ENCODE results near the gene RPN1.
A peak's percentile ranks its signal among the peaks of the same experiment; 100 is the strongest.

Gene RPN1

DNA sequence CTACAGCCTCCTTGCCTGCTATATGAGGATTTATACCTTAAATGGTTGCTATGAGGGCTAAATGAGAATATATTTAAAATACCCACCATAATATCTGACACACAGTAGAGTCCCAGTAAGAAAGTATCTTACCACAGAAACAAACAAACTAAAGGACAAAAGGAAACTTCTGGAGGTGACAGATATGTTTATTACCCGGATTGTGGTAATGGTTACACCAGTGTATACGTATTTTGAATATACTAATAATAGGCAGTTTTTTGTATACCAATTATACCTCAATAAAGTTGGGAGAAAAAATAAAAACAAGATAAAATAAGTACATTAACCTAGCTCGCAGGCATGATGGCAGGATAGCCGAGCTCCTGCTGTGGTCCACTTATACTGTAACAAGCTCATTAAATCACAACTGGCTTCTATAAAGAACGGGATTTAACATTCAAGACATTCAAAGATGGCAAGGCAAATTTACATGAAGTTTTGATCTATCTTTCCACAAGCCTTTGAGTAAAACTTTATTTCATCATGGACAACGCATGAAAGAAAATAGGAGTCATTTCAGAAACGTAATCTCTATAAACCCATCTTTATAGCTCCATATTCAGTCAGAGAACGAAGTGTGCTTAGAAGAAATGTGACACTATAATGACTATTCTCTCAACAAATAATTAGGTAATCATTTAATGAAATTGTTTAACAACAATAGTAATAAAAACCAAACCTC is 1.5 kb downstream of the RPN1 start:
- no peak for DNase-seq

DNA sequence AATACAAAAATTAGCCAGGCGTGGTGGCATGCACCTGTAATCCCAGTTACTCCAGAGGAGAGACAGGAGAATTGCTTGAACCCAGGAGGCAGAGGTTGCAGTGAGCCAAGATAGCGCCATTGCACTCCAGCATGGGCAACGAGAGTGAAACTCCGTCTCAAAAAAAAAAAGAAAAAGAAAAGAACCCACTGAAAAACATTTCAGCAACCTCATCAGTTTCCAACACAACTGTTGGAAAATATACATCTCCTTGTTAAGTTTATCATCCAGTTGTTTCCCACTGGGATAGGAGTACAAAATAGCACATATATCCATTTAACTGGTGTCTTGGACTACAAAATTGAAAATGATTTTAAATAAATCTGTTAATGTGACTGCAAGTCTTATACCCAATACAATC is 2.2 kb downstream of the RPN1 start:
- DNase-seq = no peak

- DNase-seq = no peak
Measured at GRCh38 chr3:128647307-128647706, 3.3 kb downstream of the RPN1 start.

- DNase-seq = no peak
Measured at GRCh38 chr3:128634075-128634611, 16.5 kb downstream of the RPN1 start.

DNA sequence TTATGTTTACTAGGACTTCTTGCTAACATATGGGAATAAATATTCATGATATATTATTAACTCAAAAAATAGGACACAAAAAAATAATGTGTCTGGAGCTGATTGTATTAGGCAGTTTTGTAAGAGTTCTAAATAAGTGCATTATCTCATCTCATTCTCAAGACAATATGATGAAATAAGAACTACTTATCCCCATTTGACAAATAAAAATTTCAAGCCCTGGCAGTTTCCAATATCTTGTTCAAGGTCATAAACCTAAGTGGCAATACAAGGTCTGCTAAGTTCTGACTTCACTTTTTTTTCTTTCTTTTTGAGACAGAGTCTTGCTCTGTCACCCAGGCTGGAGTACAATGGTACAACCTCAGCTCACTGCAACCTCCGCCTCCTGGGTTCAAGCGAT is 18.3 kb downstream of the RPN1 start:
- no peak for DNase-seq

DNA sequence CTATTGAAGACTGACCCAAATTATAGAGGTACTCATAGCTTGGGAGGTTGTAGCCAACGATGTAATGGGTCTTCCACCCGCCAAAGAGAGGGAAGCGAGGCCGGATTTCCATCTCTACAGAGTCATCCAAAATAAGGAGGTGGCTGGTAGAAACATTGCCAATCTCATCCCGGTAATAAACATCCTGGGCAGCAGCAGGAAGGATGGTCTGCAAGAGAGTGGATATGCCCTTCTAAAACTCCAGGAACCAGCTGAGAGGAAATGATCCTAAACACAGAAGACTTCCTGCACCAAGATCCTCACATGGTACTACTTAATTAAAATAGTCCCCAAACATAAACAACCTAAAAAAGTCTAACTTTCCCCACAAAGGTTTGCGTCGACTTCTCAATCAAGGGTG is 20.7 kb downstream of the RPN1 start:
- no peak for DNase-seq

- DNase-seq = no peak
Measured at GRCh38 chr3:128625409-128625945, 25.1 kb downstream of the RPN1 start.

DNA sequence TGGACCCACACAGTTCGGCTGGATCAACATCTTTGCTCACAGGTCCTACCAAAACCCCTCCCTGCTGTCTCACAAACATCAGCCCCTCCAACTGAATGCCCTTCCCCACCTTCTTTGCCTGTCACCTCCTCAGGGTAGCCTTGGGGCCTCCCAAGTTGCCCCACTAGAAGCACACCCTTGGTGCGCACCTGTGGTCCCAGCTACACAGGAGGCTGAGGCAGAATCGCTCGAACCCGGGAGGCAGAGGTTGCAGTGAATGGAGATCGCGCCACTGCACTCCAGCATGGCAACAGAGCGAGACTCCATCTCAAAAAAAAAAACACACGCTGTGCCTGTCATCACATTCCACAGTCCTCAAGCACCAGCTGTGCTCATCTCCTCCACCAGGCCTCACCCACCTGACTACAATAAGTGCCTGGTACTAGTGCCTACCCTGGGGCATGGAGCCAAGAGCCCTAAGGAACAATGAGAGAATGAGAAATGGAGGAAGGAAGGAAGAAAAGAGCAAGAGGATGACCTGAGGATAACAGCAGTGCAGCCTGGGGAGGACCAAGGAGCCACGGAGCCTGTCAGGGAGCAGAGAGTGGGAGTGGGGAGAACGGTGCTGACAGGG is 26.0 kb downstream of the RPN1 start:
- no peak for DNase-seq

GRCh38 chr3:128623762-128624176 is 26.8 kb downstream of the RPN1 start:
- DNase-seq = no peak

GRCh38 chr3:128621931-128622330 is 28.7 kb downstream of the RPN1 start:
- no peak for DNase-seq

- DNase-seq = no peak
Measured at GRCh38 chr3:128621234-128621633, 29.4 kb downstream of the RPN1 start.

- no peak for DNase-seq
Measured at GRCh38 chr3:128620268-128620691, 30.3 kb downstream of the RPN1 start.

GRCh38 chr3:128619146-128619890 is 31.3 kb downstream of the RPN1 start:
- DNase-seq = peak; percentile 13

DNA sequence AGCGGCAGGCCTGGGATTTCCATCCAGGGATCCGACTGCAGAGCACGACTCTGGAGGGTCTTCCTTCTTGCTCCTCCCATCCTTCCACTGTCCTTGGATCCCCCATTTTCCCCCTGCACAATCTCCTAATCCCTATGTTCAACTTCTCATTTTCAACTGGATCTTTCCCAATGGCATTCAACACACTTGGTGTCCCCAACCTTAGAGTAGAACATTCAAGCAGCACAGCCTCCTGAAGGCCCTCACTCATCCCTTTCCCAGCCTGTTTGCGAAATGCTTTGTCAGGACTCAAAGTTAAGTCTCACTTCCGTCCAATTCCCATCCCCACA is 32.3 kb downstream of the RPN1 start:
- DNase-seq = no peak

GRCh38 chr3:128617557-128618397 is 32.8 kb downstream of the RPN1 start:
- DNase-seq = peak; percentile 99

GRCh38 chr3:128617270-128617556 is 33.4 kb downstream of the RPN1 start:
- DNase-seq = no peak

- DNase-seq = no peak
Measured at GRCh38 chr3:128616516-128617269, 33.9 kb downstream of the RPN1 start.

DNA sequence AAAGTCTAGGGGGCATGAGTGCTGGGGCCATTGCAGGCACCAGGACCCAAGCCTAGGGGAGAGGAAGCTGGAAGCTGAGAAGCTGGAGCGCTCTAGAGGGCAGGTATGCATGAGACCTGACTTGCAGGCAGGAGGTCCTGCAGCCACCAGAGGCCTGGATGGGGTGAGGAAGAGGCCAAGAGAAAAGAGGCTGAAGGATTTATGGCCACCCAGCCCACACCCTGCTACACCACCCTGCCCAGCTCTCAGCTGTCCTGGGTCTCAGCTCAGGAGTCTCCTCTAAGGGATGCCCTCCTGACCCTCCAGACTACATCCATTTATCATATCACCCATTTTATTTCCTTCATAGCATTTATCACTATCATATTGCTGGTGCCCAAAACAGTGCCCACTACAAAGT is 36.5 kb downstream of the RPN1 start:
- DNase-seq = no peak

DNA sequence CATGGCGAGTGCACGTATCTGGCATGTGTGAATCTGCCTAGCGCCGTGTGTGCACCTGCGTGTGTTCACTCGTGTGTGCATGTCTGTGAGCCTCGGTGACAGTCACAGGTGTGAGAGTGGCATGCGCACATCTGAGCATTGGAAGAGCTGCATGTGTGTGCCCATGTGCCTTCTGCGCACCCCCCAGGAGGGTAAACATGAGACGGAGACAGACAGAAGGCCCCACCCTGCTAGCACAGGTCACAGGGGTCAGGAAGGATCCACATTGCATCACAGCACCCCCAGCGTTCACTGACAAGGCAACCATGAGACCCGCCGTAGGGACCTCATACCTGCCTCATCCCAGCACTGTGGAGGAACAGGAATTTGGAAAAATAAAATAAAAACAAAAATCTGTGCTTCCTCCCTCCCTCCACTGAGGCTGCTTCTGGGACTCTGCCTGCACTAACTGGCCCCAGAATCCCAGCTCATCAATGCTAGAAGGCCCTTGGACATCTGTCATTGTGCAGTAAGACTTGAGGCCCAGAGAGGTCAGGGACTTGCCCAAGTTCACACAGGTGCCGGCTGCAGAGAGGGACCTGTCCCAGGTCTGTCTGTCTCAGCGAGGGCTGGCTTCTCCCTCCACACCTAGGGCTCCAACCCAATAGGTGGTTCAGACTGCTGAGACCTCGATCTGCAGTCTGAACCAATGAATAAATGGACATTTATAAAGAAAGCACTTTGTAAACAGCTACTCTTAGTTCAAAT is 37.4 kb downstream of the RPN1 start:
- no peak for DNase-seq

DNA sequence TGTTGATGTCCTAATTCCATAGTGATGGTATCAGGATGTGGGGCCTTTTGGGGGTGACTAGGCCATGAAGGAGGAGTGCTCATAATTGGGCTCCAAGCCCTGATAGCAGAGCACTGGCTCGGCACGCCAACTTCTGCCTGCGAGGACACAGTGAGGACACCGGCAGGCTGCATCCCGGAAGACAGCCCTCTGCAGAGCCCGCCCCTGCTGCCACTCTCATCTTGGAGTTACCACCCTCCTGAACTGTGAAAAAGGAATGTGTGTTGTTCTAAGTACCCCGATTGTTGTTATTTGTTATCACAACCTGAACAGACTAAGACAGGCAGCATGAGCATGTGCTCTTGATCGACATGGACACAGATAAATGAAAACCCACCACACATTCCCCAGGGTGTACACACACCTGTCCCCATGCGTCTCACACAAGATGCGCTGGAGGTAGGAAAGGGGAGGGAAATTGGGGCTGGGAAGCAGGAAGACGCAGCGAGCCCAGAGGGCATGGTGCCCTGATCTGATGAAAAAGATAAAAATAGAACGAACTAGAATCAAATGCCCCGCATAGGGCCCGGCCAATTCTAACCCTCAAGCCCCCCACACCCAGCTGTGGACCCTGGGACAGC is 40.1 kb downstream of the RPN1 start:
- no peak for DNase-seq

- no peak for DNase-seq
Measured at GRCh38 chr3:128609294-128609693, 41.3 kb downstream of the RPN1 start.

Measured in activated naive CD4-positive, alpha-beta T cell treated with Interleukin-2 at 50 U/mL for 16 hours (primary cell).